Measurements from ENCODE around the gene C10orf95.
"Not testable (repeated sequence)": the region's sequence is repeated elsewhere in the genome, so short reads cannot be mapped to it uniquely, and the experiment has no call there.

Gene C10orf95

GRCh38 chr10:102463983-102464382 lies 12.6 kb upstream of the C10orf95 start:
- no peak for DNase-seq

GRCh38 chr10:102462512-102463054 lies 11.2 kb upstream of the C10orf95 start:
- no peak for DNase-seq

GRCh38 chr10:102461187-102462054 lies 10.1 kb upstream of the C10orf95 start:
- DNase-seq: peak; percentile 96

GRCh38 chr10:102460836-102461186 lies 9.5 kb upstream of the C10orf95 start:
- no peak for DNase-seq

- no peak for DNase-seq
These were observed 7.3 kb upstream of the C10orf95 start for GRCh38 chr10:102458656-102459055.

GRCh38 chr10:102457591-102458150 lies 6.3 kb upstream of the C10orf95 start:
- no peak for DNase-seq

- DNase-seq: no peak
These were observed 4.6 kb upstream of the C10orf95 start for GRCh38 chr10:102455893-102456471.

GRCh38 chr10:102454662-102455487 lies 3.5 kb upstream of the C10orf95 start:
- not testable (repeated sequence) for DNase-seq

GRCh38 chr10:102453502-102453901 lies 2.2 kb upstream of the C10orf95 start:
- DNase-seq: no peak

GRCh38 chr10:102452672-102453340 lies 1.5 kb upstream of the C10orf95 start:
- DNase-seq: peak; percentile 83

GRCh38 chr10:102450374-102451104 lies 804 bp downstream of the C10orf95 start:
- peak; percentile 85 for DNase-seq

GRCh38 chr10:102450124-102450373 lies 1.3 kb downstream of the C10orf95 start:
- DNase-seq: no peak

GRCh38 chr10:102449321-102450123 lies 1.8 kb downstream of the C10orf95 start:
- DNase-seq: peak; percentile 86

GRCh38 chr10:102444851-102445250 lies 6.5 kb downstream of the C10orf95 start:
- no peak for DNase-seq

GRCh38 chr10:102438374-102438773 lies 13.0 kb downstream of the C10orf95 start:
- DNase-seq: no peak

GRCh38 chr10:102437515-102437914 lies 13.8 kb downstream of the C10orf95 start:
- DNase-seq: no peak

GRCh38 chr10:102436312-102436711 lies 15.0 kb downstream of the C10orf95 start:
- no peak for DNase-seq

GRCh38 chr10:102435529-102436233 lies 15.7 kb downstream of the C10orf95 start:
- peak; percentile 72 for DNase-seq

- DNase-seq: no peak
These were observed 16.2 kb downstream of the C10orf95 start for GRCh38 chr10:102435133-102435497.

- no peak for DNase-seq
These were observed 16.8 kb downstream of the C10orf95 start for GRCh38 chr10:102434394-102435132.
